HepG2 (cell line): ENCODE measurements around the gene TJAP1.

ENCODE experiments used
- CERS6 ChIP-seq: sonication (generic); formaldehyde crosslinking; IDR thresholded peaks from 2 replicates; pipeline ENCODE4 v1.5.0; 2020; ENCODE audit warnings: missing genetic modification reagents
- MZF1 ChIP-seq: sonication (generic); formaldehyde crosslinking; IDR thresholded peaks from 2 replicates; pipeline ENCODE4 v1.8.1; 2023; ENCODE audit warnings: mild to moderate bottlenecking, missing genetic modification reagents, borderline replicate concordance
- NPAS2 ChIP-seq: sonication (generic); formaldehyde crosslinking; IDR thresholded peaks from 2 replicates; pipeline ENCODE4 v1.8.0; 2022; ENCODE audit warnings: mild to moderate bottlenecking, missing genetic modification reagents, borderline replicate concordance
- SRSF1 ChIP-seq: fragments of 200-400 bp; formaldehyde crosslinking; optimal IDR thresholded peaks from 2 replicates; pipeline ENCODE3; 2017; ENCODE audit warnings: mild to moderate bottlenecking, low read depth, low read length, moderate library complexity

GRCh38 chr6:43494321-43494720, 17.0 kb downstream of the TJAP1 start:
- no peak for TF ChIP-seq CERS6
- TF ChIP-seq MZF1 (CRISPR knock-in tag) = no peak
- TF ChIP-seq SRSF1 = no peak
- TF ChIP-seq NPAS2 = no peak
